Upper lobe of left lung (tissue), 4 donors: ENCODE results near the gene CCNDBP1.

Experiments
- EP300 ChIP-seq, 4 donors: sonication (generic); formaldehyde crosslinking; IDR thresholded peaks; one replicate each; pipeline ENCODE4 v1.5.1; 2017; ENCODE audit warnings: antibody characterized with exemption in 4 of 4, control low read depth in 2 of 4
- POLR2A ChIP-seq, 4 donors: fragments of 450-650 bp; IDR thresholded peaks; one replicate each; pipeline ENCODE4 v1.5.1; 2016 to 2017; ENCODE audit warnings: antibody characterized with exemption in 4 of 4, mild to moderate bottlenecking in 2 of 4
- POLR2AphosphoS5 ChIP-seq, 2 donors: sonication (generic); formaldehyde crosslinking; IDR thresholded peaks; one replicate each; pipeline ENCODE4 v1.5.1; 2017; ENCODE audit warnings: antibody characterized with exemption in 2 of 2
- TF ChIP-seq, protein P1 (sequence below), 6 experiments: fragments of 450-650 bp in 4 of 6; fragments of 200-600 bp in 2 of 6; sonication (generic) in 2 of 6; IDR thresholded peaks; one replicate each; pipeline ENCODE4 v1.5.1; 2016 to 2019; ENCODE audit warnings: antibody characterized with exemption in 6 of 6

DNA sequence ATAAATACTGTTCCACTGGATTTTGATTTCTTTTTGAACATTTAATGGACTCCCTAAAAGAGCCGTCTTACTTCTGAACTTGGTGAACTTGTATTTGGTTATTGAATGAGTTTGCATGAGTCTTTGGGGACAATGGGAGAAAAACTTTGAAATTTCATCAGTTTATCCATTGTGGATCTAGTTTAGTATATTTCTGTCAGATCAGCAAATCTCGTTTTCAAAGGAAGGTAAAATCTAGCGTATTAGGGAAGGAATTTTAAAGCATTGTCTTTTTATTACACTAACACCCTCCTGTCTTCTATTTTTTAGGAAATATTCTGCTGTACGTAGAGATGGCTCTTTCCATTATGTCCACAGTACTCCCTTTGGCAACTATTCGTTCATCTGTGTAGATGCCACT, 39.0 kb upstream of the CCNDBP1 start:
- TF ChIP-seq, protein P1, sequence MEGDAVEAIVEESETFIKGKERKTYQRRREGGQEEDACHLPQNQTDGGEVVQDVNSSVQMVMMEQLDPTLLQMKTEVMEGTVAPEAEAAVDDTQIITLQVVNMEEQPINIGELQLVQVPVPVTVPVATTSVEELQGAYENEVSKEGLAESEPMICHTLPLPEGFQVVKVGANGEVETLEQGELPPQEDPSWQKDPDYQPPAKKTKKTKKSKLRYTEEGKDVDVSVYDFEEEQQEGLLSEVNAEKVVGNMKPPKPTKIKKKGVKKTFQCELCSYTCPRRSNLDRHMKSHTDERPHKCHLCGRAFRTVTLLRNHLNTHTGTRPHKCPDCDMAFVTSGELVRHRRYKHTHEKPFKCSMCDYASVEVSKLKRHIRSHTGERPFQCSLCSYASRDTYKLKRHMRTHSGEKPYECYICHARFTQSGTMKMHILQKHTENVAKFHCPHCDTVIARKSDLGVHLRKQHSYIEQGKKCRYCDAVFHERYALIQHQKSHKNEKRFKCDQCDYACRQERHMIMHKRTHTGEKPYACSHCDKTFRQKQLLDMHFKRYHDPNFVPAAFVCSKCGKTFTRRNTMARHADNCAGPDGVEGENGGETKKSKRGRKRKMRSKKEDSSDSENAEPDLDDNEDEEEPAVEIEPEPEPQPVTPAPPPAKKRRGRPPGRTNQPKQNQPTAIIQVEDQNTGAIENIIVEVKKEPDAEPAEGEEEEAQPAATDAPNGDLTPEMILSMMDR (IDR thresholded peaks at IDR 0.05) = no peak
- no peak for TF ChIP-seq EP300 (IDR thresholded peaks at IDR 0.05)
- no peak for TF ChIP-seq POLR2AphosphoS5 (IDR thresholded peaks at IDR 0.05)
- no peak for TF ChIP-seq POLR2A (IDR thresholded peaks at IDR 0.05)
